ENCODE measurements around the gene TAF1C.

GRCh38 chr16:84183572-84183875, 3.3 kb downstream of the TAF1C start:
- TF ChIP-seq SRF (IDR thresholded peaks at IDR 0.05; ENCODE audit: low read depth, low read length) = no peak
- TF ChIP-seq RAD21 (IDR thresholded peaks at IDR 0.05 in 1 of 2, conservative IDR thresholded peaks at IDR 0.05 in 1 of 2; ENCODE audit: low read depth in 2 of 2, low read length in 2 of 2) = no peak
- TF ChIP-seq ZNF274 (IDR thresholded peaks at IDR 0.05; ENCODE audit: borderline replicate concordance, extremely low read depth, low read length) = no peak
- TF ChIP-seq CTCF (IDR thresholded peaks at IDR 0.05; ENCODE audit: control extremely low read depth in 1 of 3, insufficient read depth in 1 of 3, low read depth in 1 of 3, low read length in 3 of 3) = no peak
- no peak for TF ChIP-seq POLR2AphosphoS5 (IDR thresholded peaks at IDR 0.05; ENCODE audit: low read depth, low read length)
- no peak for TF ChIP-seq CBX8 (IDR thresholded peaks at IDR 0.05; ENCODE audit: borderline replicate concordance, low read depth, low read length)
- TF ChIP-seq ATF2 (IDR thresholded peaks at IDR 0.05; ENCODE audit: low read length) = no peak
- TF ChIP-seq POLR2A (IDR thresholded peaks at IDR 0.05; ENCODE audit: control extremely low read depth in 1 of 2, low read depth in 2 of 2, low read length in 2 of 2) = no peak
- TF ChIP-seq TCF12 (IDR thresholded peaks at IDR 0.05; ENCODE audit: low read depth, low read length) = no peak
- no peak for TF ChIP-seq CEBPB (IDR thresholded peaks at IDR 0.05; ENCODE audit: low read depth, low read length)
